HepG2 (cell line): ENCODE measurements around the gene SDE2. TPM values are rescaled to one million over a fixed set of nuclear protein-coding genes. Genes with fewer than 3 reads are reported as not detected.

ENCODE experiments used
- ATAC-seq: fragments of 200-7000 bp; cut with Tn5 transposase; 3 replicates; pipeline ENCODE4 v1.9.1; 2020; ENCODE audit warnings: mild to moderate bottlenecking, moderate library complexity
- BruUV-seq: library from RNA; stranded (reverse); fragments of 400-500 nt; replicated peaks from 2 replicates; lab custom pipeline; 2021; lab: Mats Ljungman, UMichigan
- CTCF ChIA-PET: fragments of 300-600 bp; formaldehyde crosslinking; extraction: SDS; loops from one replicate; lab custom pipeline; 2021; ENCODE audit warnings: low total read pairs, inconsistent platforms, low intra/inter-chr PET ratio; lab: Yijun Ruan, JAX
- POLR2A ChIA-PET: fragments of 350-600 bp; sonication (Branson Sonifier 250); formaldehyde crosslinking; loops from one replicate; lab custom pipeline; 2020; ENCODE audit warnings: antibody characterized with exemption, inconsistent platforms; lab: Yijun Ruan, JAX
- DNase-seq: peaks from one replicate; pipeline ENCODE4 v3.0.0-alpha.2; 2015; ENCODE audit warnings: low spot score
- FAIRE-seq: peaks from 3 replicates; lab custom pipeline; 2011; peaks lifted over from hg19 to GRCh38; lab: Jason Lieb, UNC
- H2AFZ ChIP-seq: one replicate; pipeline ENCODE4 v1.6.1; 2011; ENCODE audit warnings: low read length, inconsistent platforms
- H3K27ac ChIP-seq: fragments of 300-600 bp; 3 replicates; pipeline ENCODE4 v1.8.0; 2011; ENCODE audit warnings: mixed run types, mild to moderate bottlenecking, mixed read lengths, low read length, inconsistent platforms; ENCODE audit not compliant: insufficient read depth; ENCODE audit errors: extremely low read length
- H3K27me3 ChIP-seq, 2 experiments: fragments of 200-600 bp in 1 of 2; 2 replicates in 1 of 2; 3 replicates in 1 of 2; pipeline versions ENCODE4 v1.6.0 to v1.8.0; 2011; ENCODE audit warnings: low read length in 2 of 2, mild to moderate bottlenecking in 2 of 2, moderate library complexity in 2 of 2, inconsistent platforms in 1 of 2; ENCODE audit not compliant: insufficient read depth in 2 of 2, control insufficient read depth in 1 of 2
- H3K36me3 ChIP-seq, 2 experiments: fragments of 200-600 bp in 1 of 2; replicated peaks in 1 of 2; 2 replicates in 1 of 2; 3 replicates in 1 of 2; pipeline versions ENCODE4 v1.5.1 to v1.8.0; 2011; ENCODE audit warnings: low read length in 2 of 2, inconsistent platforms in 1 of 2; ENCODE audit not compliant: insufficient read depth in 2 of 2, control insufficient read depth in 1 of 2
- H3K4me1 ChIP-seq: 2 replicates; pipeline ENCODE4 v1.5.1; 2012; ENCODE audit warnings: low read length, inconsistent platforms; ENCODE audit not compliant: insufficient read depth
- H3K4me2 ChIP-seq: 2 replicates; pipeline ENCODE4 v1.6.0; 2011; ENCODE audit warnings: low read depth, low read length, inconsistent platforms
- H3K4me3 ChIP-seq, 3 experiments: fragments of 200-600 bp in 1 of 3; sonication (generic), shearing (Covaris generic) in 1 of 3; replicated peaks in 1 of 3; 2 replicates each; pipeline ENCODE4 v1.5.1; 2011 to 2016; ENCODE audit warnings: low read length in 3 of 3, inconsistent platforms in 2 of 3, low read depth in 2 of 3, mild to moderate bottlenecking in 2 of 3, control low read depth in 1 of 3, mixed read lengths in 1 of 3; ENCODE audit not compliant: insufficient read depth in 1 of 3
- H3K79me2 ChIP-seq: one replicate; pipeline ENCODE4 v1.6.1; 2011; ENCODE audit warnings: low read length, inconsistent platforms; ENCODE audit not compliant: insufficient read depth
- H3K9ac ChIP-seq: 2 replicates; pipeline ENCODE4 v1.6.0; 2011; ENCODE audit warnings: mild to moderate bottlenecking, low read depth, low read length, inconsistent platforms; ENCODE audit not compliant: insufficient read depth
- H3K9me3 ChIP-seq: 2 replicates; pipeline ENCODE4 v1.5.1; 2012; ENCODE audit warnings: mild to moderate bottlenecking, low read length
- H4K20me1 ChIP-seq: 2 replicates; pipeline ENCODE4 v1.6.0; 2011; ENCODE audit warnings: inconsistent platforms, mild to moderate bottlenecking, low read length, moderate library complexity; ENCODE audit not compliant: insufficient read depth
- ATF1 ChIP-seq: IDR thresholded peaks from 2 replicates; pipeline ENCODE4 v1.6.1; 2016; ENCODE audit warnings: mild to moderate bottlenecking, control low read depth
- E2F1 ChIP-seq: sonication (generic); formaldehyde crosslinking; IDR thresholded peaks from 2 replicates; pipeline ENCODE4 v1.5.0; 2020; ENCODE audit warnings: missing genetic modification reagents
- GABPA ChIP-seq, 2 experiments: IDR thresholded peaks; 2 replicates each; pipeline ENCODE4 v1.6.1; 2011 to 2016; ENCODE audit warnings: low read depth in 2 of 2, low read length in 1 of 2, missing biosample characterization in 1 of 2, missing genetic modification characterization in 1 of 2
- HNF4A ChIP-seq: sonication (generic); formaldehyde crosslinking; IDR thresholded peaks from 2 replicates; pipeline ENCODE4 v1.4.0; 2020; ENCODE audit warnings: missing genetic modification reagents
- MAFK ChIP-seq, 2 experiments: IDR thresholded peaks in 1 of 2; conservative IDR thresholded peaks in 1 of 2; 2 replicates each; pipeline ENCODE4 v1.6.1; 2011; ENCODE audit warnings: improper control_type of control experiment in 2 of 2, low read length in 2 of 2
- PITX1 ChIP-seq: sonication (generic); formaldehyde crosslinking; IDR thresholded peaks from 2 replicates; pipeline ENCODE4 v1.5.1; 2020; ENCODE audit warnings: mild to moderate bottlenecking, missing genetic modification reagents
- PRDM15 ChIP-seq: sonication (generic); formaldehyde crosslinking; IDR thresholded peaks from 2 replicates; pipeline ENCODE4 v1.4.0; 2020; ENCODE audit warnings: missing genetic modification reagents
- ZNF101 ChIP-seq: sonication (generic); formaldehyde crosslinking; IDR thresholded peaks from 2 replicates; pipeline ENCODE4 v1.4.0; 2020; ENCODE audit warnings: mild to moderate bottlenecking, low read depth, missing genetic modification reagents, borderline replicate concordance
- WGBS: methylation state at CpG from one replicate; pipeline ENCODE4 v1.1.6; 2017; ENCODE audit warnings: low lambda C conversion rate; 5-methylcytosine and 5-hydroxymethylcytosine counted together
- in situ Hi-C: cut with HindIII; loops from 2 replicates; pipeline ENCODE4 v1.10.0; 2017; ENCODE audit warnings: low pct_unique_long_range_greater_than_20kb; ENCODE audit not compliant: extremely low pct_ligation_motif_present
- intact Hi-C: fragments of 100-400 bp; cut with micrococcal nuclease; formaldehyde crosslinking; loops from one replicate; pipeline ENCODE4 v1.10.0; 2022; ENCODE audit not compliant: unreplicated experiment
- polyA plus RNA-seq, 8 experiments: library from polyadenylated mRNA; depleted of rRNA in 3 of 8; stranded (reverse) in 7 of 8; unstranded in 1 of 8; fragments of >200 nt; fragmentation: Illumina TruSeq in 4 of 8; extraction: Trizol in 4 of 8; gene quantifications; 2 replicates each; pipeline versions ENCODE4 v1.2.1 to v1.2.3, GENCODE V29; 2011 to 2016; ENCODE audit warnings: low read depth in 4 of 8, missing spikeins in 1 of 8, mixed read lengths in 1 of 8; ENCODE audit not compliant: insufficient read depth in 1 of 8
- total RNA-seq, 5 experiments: library from RNA; depleted of rRNA; stranded (reverse); fragments of >200 nt; fragmentation: Illumina TruSeq; extraction: Trizol; gene quantifications; 2 replicates each; pipeline ENCODE4 v1.2.3, GENCODE V29; 2016; ENCODE audit warnings: low read depth in 1 of 5

Gene SDE2
- total and polyA plus RNA-seq, 2 of the 13 experiments (the other 11 are each of a cell fraction or from before 2014, with no cell fraction given): 10.8 to 19.6 TPM

- WGBS: 66% methylated on average over 20 of the region's 20 CpGs
- no peak overlapping the region for H3K9ac ChIP-seq
- H3K4me1 ChIP-seq: peaks cover 19% of the 10 kb centered on the region
- in situ Hi-C loops: loop anchor here (25.0 kb wide), 1 partner anchor 650 kb away; no protein-coding TSS in a partner anchor
- H3K79me2 ChIP-seq: no peaks in the 10 kb centered on the region
- ChIA-PET CTCF (interaction anchor here (1.1 to 1.7 kb wide), 2 partner anchors 14 to 487 kb away, joined by 3 to 9 read pairs; no protein-coding TSS in a partner anchor), POLR2A (no interaction called here)
- FAIRE-seq: no peak
- no peak overlapping the region for H3K4me2 ChIP-seq
- H3K4me3 ChIP-seq: no peak overlapping the region
- no peaks in the 10 kb centered on the region; a peak in 1 of 5 replicates for H3K27me3 ChIP-seq
- no peaks in the 10 kb centered on the region for H3K36me3 ChIP-seq
- H3K9me3 ChIP-seq: no peaks in the 10 kb centered on the region
- TF ChIP-seq ATF1 (CRISPR knock-in tag) (no peak), MAFK (conservative IDR thresholded peaks at IDR 0.05 in 1 of 2, IDR thresholded peaks at IDR 0.05 in 1 of 2; ENCODE audit: low read length in 2 of 2) (no peak)
- TF ChIP-seq, all 625 proteins: peak for 0
- BruUV-seq: no TSS peak
- intact Hi-C loops: loop anchor here (2.0 kb wide), 1 partner anchor 15 kb away; no protein-coding TSS in a partner anchor
- Histone ChIP-seq H4K20me1 (no peaks in the 10 kb centered on the region), H2AFZ (no peak overlapping the region), H3K27ac (no peak overlapping the region)
- DNase-seq: no peak
- no peak; the same call in 2 of the 3 replicates for ATAC-seq
These were observed 37.3 kb downstream of the SDE2 start for GRCh38 chr1:225961659-225962439.

- CTCF ChIA-PET: no interaction called here
- peaks cover 8% of the 10 kb centered on the region for H3K4me1 ChIP-seq
- H3K4me3 ChIP-seq: no peak overlapping the region
- no peaks in the 10 kb centered on the region for H3K9me3 ChIP-seq
- no peak overlapping the region for H2AFZ ChIP-seq
- ATAC-seq (peak; percentile 29; the same call in 1 of the 3 replicates), DNase-seq (no peak), FAIRE-seq (no peak)
- no peaks in the 10 kb centered on the region for H3K36me3 ChIP-seq
- H3K4me2 ChIP-seq: no peak overlapping the region
- intact Hi-C loops: no loop called here
- no TSS peak for BruUV-seq
- H3K27me3 ChIP-seq: no peaks in the 10 kb centered on the region
- H3K79me2 ChIP-seq: no peaks in the 10 kb centered on the region
- no peak overlapping the region for H3K27ac ChIP-seq
- in situ Hi-C loops: loop anchor here (25.0 kb wide), 1 partner anchor 646 kb away; no protein-coding TSS in a partner anchor
- 9% methylated on average over 3 of the region's 3 CpGs for WGBS
- H4K20me1 ChIP-seq: no peaks in the 10 kb centered on the region
- H3K9ac ChIP-seq: no peak overlapping the region
- POLR2A ChIA-PET: no interaction called here
- no peak for TF ChIP-seq GABPA (IDR thresholded peaks at IDR 0.05; ENCODE audit: low read depth, low read length)
- TF ChIP-seq GABPA (CRISPR knock-in tag; IDR thresholded peaks at IDR 0.05; ENCODE audit: low read depth): no peak
- no peak for TF ChIP-seq PRDM15 (CRISPR knock-in tag)
- peak; percentile 64 for TF ChIP-seq PITX1 (CRISPR knock-in tag)
- no peak for TF ChIP-seq E2F1 (CRISPR knock-in tag)
- no peak for TF ChIP-seq ZNF101 (CRISPR knock-in tag)
- TF ChIP-seq HNF4A (CRISPR knock-in tag): peak; percentile 52; the same call in 1 of the 2 replicates
These were observed 41.1 kb downstream of the SDE2 start for GRCh38 chr1:225958041-225958440.
